Gastroesophageal sphincter (tissue), 4 donors: ENCODE results near the gene ST7. TPM values are rescaled to one million over a fixed set of nuclear protein-coding genes. Genes with fewer than 3 reads are reported as not detected.

ENCODE experiments used
- ATAC-seq: fragments of 150-250 bp; one replicate; pipeline ENCODE4 v1.9.1; 2016; ENCODE audit warnings: mild to moderate bottlenecking, moderate library complexity
- H3K27ac ChIP-seq, 4 donors: fragments of 200-600 bp; sonication (generic) in 3 of 4; 1 replicate in 3 of 4; 2 replicates in 1 of 4; pipeline ENCODE4 v1.5.1; 2016 to 2019
- H3K27me3 ChIP-seq: fragments of 200-600 bp; sonication (generic); one replicate; pipeline ENCODE4 v1.5.1; 2019
- H3K36me3 ChIP-seq, 2 donors: fragments of 200-600 bp; sonication (generic); one replicate each; pipeline ENCODE4 v1.5.1; 2019; ENCODE audit warnings: control low read depth in 1 of 2
- H3K4me1 ChIP-seq, 3 donors: fragments of 200-600 bp; sonication (generic); 1 replicate in 2 of 3; 2 replicates in 1 of 3; pipeline ENCODE4 v1.5.1; 2016 to 2019; ENCODE audit warnings: control low read depth in 2 of 3
- H3K4me3 ChIP-seq, 2 donors: fragments of 200-600 bp; sonication (generic); one replicate each; pipeline ENCODE4 v1.5.1; 2019; ENCODE audit warnings: mild to moderate bottlenecking in 1 of 2, moderate library complexity in 1 of 2
- H3K9me3 ChIP-seq, 3 donors: fragments of 200-600 bp; sonication (generic); one replicate each; pipeline ENCODE4 v1.5.1; 2017 to 2019; ENCODE audit warnings: control low read depth in 2 of 3
- EP300 ChIP-seq: sonication (generic); formaldehyde crosslinking; IDR thresholded peaks from one replicate; pipeline ENCODE4 v1.6.1; 2017; ENCODE audit warnings: antibody characterized with exemption, mild to moderate bottlenecking
- POLR2A ChIP-seq, 2 donors: fragments of 450-650 bp; IDR thresholded peaks; one replicate each; pipeline ENCODE4 v1.6.1; 2017; ENCODE audit warnings: antibody characterized with exemption in 2 of 2, mild to moderate bottlenecking in 2 of 2, moderate library complexity in 1 of 2
- POLR2AphosphoS5 ChIP-seq: sonication (generic); formaldehyde crosslinking; IDR thresholded peaks from one replicate; pipeline ENCODE4 v1.6.1; 2017; ENCODE audit warnings: antibody characterized with exemption
- WGBS, 2 donors: methylation state at CpG; one replicate each; pipeline ENCODE4 v1.1.5; 2018; ENCODE audit warnings: low coverage in 1 of 2; 5-methylcytosine and 5-hydroxymethylcytosine counted together
- total RNA-seq, 4 donors: library from RNA; depleted of rRNA; stranded (reverse); fragments of >200 nt; gene quantifications; one replicate each; pipeline ENCODE4 v1.1.0, GENCODE V29; 2016
- TF ChIP-seq, protein P1 (sequence below), 4 experiments: fragments of 200-600 bp in 2 of 4; fragments of 450-650 bp in 2 of 4; sonication (generic) in 1 of 4; IDR thresholded peaks; one replicate each; pipeline ENCODE4 v1.5.1; 2017 to 2019; ENCODE audit warnings: antibody characterized with exemption in 4 of 4, mild to moderate bottlenecking in 2 of 4, moderate library complexity in 2 of 4

The ST7 gene
- total RNA-seq, 4 donors from 2014 or later, result 19.1 to 43.9 (median 24.2) TPM

DNA sequence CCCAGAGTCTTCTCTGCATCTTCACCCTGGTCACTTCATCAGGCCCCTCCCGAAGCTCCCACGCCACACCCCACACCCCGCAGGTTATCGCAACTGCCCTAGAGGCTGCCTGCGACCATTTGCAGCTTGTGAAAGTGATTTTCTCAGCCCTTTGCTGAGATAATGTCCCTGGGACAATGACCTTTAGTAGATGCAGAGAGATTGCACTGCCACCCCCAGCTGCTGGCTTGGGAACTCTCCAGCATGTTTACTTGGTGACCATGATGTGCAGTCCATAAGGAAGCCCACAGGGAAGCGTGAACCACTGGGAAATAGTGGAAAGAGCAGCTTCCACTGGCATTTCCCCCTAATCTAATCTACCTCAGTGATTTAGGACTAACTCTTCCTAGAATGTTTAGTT is 272.2 kb downstream of the ST7 start:
- 73 to 100% methylated on average over 1 to 4 of the region's 6 CpGs for WGBS, 2 donors
- no peak overlapping the region for H3K27ac ChIP-seq

GRCh38 chr7:117227091-117227490 is 273.8 kb downstream of the ST7 start:
- H3K4me3 ChIP-seq, result no peak overlapping the region
- H3K27me3 ChIP-seq, result no peaks in the 10 kb centered on the region
- ATAC-seq, result no peak
- WGBS, 2 donors, result 68 to 100% methylated on average over 3 to 4 of the region's 4 CpGs
- H3K36me3 ChIP-seq, result peaks cover 0 to 50% of the 10 kb centered on the region in 2 donors
- no peak overlapping the region for H3K27ac ChIP-seq
- TF ChIP-seq EP300 (no peak), POLR2AphosphoS5 (no peak), POLR2A (IDR thresholded peaks at IDR 0.05) (no peak)
- TF ChIP-seq, protein P1, sequence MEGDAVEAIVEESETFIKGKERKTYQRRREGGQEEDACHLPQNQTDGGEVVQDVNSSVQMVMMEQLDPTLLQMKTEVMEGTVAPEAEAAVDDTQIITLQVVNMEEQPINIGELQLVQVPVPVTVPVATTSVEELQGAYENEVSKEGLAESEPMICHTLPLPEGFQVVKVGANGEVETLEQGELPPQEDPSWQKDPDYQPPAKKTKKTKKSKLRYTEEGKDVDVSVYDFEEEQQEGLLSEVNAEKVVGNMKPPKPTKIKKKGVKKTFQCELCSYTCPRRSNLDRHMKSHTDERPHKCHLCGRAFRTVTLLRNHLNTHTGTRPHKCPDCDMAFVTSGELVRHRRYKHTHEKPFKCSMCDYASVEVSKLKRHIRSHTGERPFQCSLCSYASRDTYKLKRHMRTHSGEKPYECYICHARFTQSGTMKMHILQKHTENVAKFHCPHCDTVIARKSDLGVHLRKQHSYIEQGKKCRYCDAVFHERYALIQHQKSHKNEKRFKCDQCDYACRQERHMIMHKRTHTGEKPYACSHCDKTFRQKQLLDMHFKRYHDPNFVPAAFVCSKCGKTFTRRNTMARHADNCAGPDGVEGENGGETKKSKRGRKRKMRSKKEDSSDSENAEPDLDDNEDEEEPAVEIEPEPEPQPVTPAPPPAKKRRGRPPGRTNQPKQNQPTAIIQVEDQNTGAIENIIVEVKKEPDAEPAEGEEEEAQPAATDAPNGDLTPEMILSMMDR (IDR thresholded peaks at IDR 0.05), result no peak
- no peaks in the 10 kb centered on the region for H3K9me3 ChIP-seq
- no peaks in the 10 kb centered on the region for H3K4me1 ChIP-seq

More for the DNA sequence above, 272.2 kb downstream of the ST7 start:
- Histone ChIP-seq H3K27me3 (no peaks in the 10 kb centered on the region), H3K36me3 (peaks cover 0 to 63% of the 10 kb centered on the region in 2 donors), H3K9me3 (no peaks in the 10 kb centered on the region), H3K4me1 (no peaks in the 10 kb centered on the region), H3K4me3 (no peak overlapping the region)
- TF ChIP-seq POLR2AphosphoS5, result no peak
- no peak for TF ChIP-seq EP300
- TF ChIP-seq POLR2A (IDR thresholded peaks at IDR 0.05), result no peak
- TF ChIP-seq, protein P1 (IDR thresholded peaks at IDR 0.05), result no peak
- ATAC-seq, result no peak

- TF ChIP-seq EP300, result no peak
- no peak for TF ChIP-seq POLR2AphosphoS5
- TF ChIP-seq, protein P1 (IDR thresholded peaks at IDR 0.05), result no peak
- no peak for TF ChIP-seq POLR2A (IDR thresholded peaks at IDR 0.05)
- no peak overlapping the region for H3K4me3 ChIP-seq
- WGBS, 2 donors, result 60 to 71% methylated on average over 1 to 3 of the region's 3 CpGs
- no peaks in the 10 kb centered on the region for H3K4me1 ChIP-seq
- H3K27me3 ChIP-seq, result no peaks in the 10 kb centered on the region
- H3K27ac ChIP-seq, result no peak overlapping the region
- H3K36me3 ChIP-seq, result peaks cover 0 to 28% of the 10 kb centered on the region in 2 donors
- no peak for ATAC-seq
- no peaks in the 10 kb centered on the region for H3K9me3 ChIP-seq
Observed at GRCh38 chr7:117229350-117229749, 276.0 kb downstream of the ST7 start.

DNA sequence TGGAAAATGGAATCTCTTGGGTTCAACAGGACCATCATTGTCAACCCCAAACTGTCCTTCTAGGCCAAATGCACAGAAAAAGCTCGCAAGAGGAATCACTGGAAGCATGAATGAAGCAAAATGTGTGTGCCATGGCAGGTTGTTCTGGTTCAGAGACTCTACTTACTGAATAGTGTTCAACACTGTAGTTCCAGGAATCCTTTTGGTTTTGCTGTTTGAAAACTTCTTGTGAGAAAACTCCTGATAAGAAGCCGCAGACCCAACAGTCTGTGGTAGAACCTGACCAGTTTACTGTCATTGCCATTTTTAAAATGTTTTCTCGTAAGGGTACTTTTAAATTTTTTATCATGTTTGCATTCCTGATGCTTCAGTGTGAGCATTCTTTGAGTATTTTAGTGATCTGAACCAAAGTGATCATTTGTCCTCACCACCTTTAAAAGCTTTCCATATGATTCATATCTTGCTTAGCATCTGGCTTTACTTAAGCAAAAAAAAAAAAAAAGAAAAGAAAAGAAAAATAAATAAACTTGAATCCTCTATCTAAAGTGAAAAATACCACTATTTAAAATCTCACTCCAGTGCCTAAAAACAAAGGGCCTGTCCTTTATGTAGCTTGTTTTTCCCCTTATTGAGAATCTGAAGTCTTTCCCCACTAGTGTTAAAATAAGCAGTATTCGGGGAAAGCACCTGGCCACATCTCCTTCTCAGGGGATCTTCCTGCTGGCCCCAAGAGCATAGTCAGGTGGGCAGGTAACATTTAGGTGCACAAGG is 277.2 kb downstream of the ST7 start:
- peaks cover 0 to 2% (median 0%) of the 10 kb centered on the region in 3 donors for H3K9me3 ChIP-seq
- no peaks in the 10 kb centered on the region for H3K4me1 ChIP-seq
- no peak overlapping the region for H3K4me3 ChIP-seq
- TF ChIP-seq, protein P1 (IDR thresholded peaks at IDR 0.05), result no peak
- TF ChIP-seq POLR2A (IDR thresholded peaks at IDR 0.05) (no peak), POLR2AphosphoS5 (no peak), EP300 (no peak)
- H3K27me3 ChIP-seq, result no peaks in the 10 kb centered on the region
- 88 to 100% methylated on average over 1 to 4 of the region's 4 CpGs for WGBS, 2 donors
- ATAC-seq, result no peak
- H3K36me3 ChIP-seq, result peaks cover 0 to 20% of the 10 kb centered on the region in 2 donors
- H3K27ac ChIP-seq, result no peak overlapping the region

GRCh38 chr7:117231047-117231359 is 277.7 kb downstream of the ST7 start:
- WGBS, 2 donors, result 85% methylated on average over 2 of the region's 3 CpGs; no CpG with 5 or more reads in 1 of the 2 donors
- Histone ChIP-seq H3K27me3 (no peaks in the 10 kb centered on the region), H3K36me3 (peaks cover 0 to 14% of the 10 kb centered on the region in 2 donors), H3K9me3 (peaks cover 0 to 7% (median 0%) of the 10 kb centered on the region in 3 donors), H3K4me1 (no peaks in the 10 kb centered on the region), H3K27ac (no peak overlapping the region), H3K4me3 (no peak overlapping the region)
- TF ChIP-seq POLR2AphosphoS5, result no peak
- TF ChIP-seq, protein P1 (IDR thresholded peaks at IDR 0.05), result no peak
- no peak for TF ChIP-seq EP300
- no peak for TF ChIP-seq POLR2A (IDR thresholded peaks at IDR 0.05)
- ATAC-seq, result no peak
